Panc1 (cell line): ENCODE data around the gene MAP1A. TPM values are rescaled to one million over a fixed set of nuclear protein-coding genes. Genes with fewer than 3 reads are reported as not detected.

Experiments
- ATAC-seq: fragments of 200-7000 bp; cut with Tn5 transposase; 2 replicates; pipeline ENCODE4 v1.9.1; 2020; ENCODE audit warnings: mild to moderate bottlenecking, moderate library complexity
- BruUV-seq: library from RNA; stranded (reverse); fragments of 400-500 nt; replicated peaks from 2 replicates; lab custom pipeline; 2021; lab: Mats Ljungman, UMichigan
- CTCF ChIA-PET: fragments of 300-600 bp; sonication (Branson Sonifier 250); formaldehyde crosslinking; loops from one replicate; lab custom pipeline; 2022; ENCODE audit warnings: antibody characterized with exemption; lab: Charles Lee
- POLR2A ChIA-PET: fragments of 300-600 bp; sonication (Branson Sonifier 250); formaldehyde crosslinking; loops from one replicate; lab custom pipeline; 2022; ENCODE audit warnings: antibody characterized with exemption; lab: Charles Lee
- DNase-seq: peaks from one replicate; pipeline ENCODE4 v3.0.0-alpha.2; 2010; ENCODE audit warnings: low read depth, low spot score
- H3K27ac ChIP-seq: 2 replicates; pipeline ENCODE4 v1.5.1; 2011; ENCODE audit warnings: mild to moderate bottlenecking, low read length, inconsistent platforms
- H3K27me3 ChIP-seq: fragments of 200-500 bp; sonication (Bioruptor generic); 2 replicates; pipeline ENCODE4 v1.6.0; 2014; ENCODE audit warnings: low read length, inconsistent platforms; ENCODE audit not compliant: control insufficient read depth, insufficient read depth
- H3K36me3 ChIP-seq: fragments of 200-500 bp; sonication (Bioruptor generic); 2 replicates; pipeline ENCODE4 v1.5.1; 2014; ENCODE audit warnings: inconsistent platforms, mild to moderate bottlenecking, low read length, moderate library complexity; ENCODE audit not compliant: control insufficient read depth, insufficient read depth
- H3K4me1 ChIP-seq: 2 replicates; pipeline ENCODE4 v1.5.1; 2011; ENCODE audit warnings: inconsistent platforms, mild to moderate bottlenecking, low read length, moderate library complexity; ENCODE audit not compliant: control insufficient read depth, insufficient read depth
- H3K4me3 ChIP-seq, 2 experiments: 2 replicates each; pipeline ENCODE4 v1.5.1; 2011 to 2012; ENCODE audit warnings: low read depth in 2 of 2, low read length in 2 of 2, mild to moderate bottlenecking in 2 of 2, inconsistent platforms in 1 of 2, moderate library complexity in 1 of 2
- H3K9me3 ChIP-seq: fragments of 200-500 bp; sonication (Bioruptor generic); 2 replicates; pipeline ENCODE4 v1.5.1; 2014; ENCODE audit warnings: low read depth, mild to moderate bottlenecking, inconsistent platforms, low read length, moderate library complexity; ENCODE audit not compliant: control insufficient read depth, insufficient read depth
- POLR2AphosphoS5 ChIP-seq: IDR thresholded peaks from 2 replicates; pipeline ENCODE4 v1.6.1; 2012; ENCODE audit warnings: mild to moderate bottlenecking, low read depth, low read length, moderate library complexity
- SIN3A ChIP-seq: IDR thresholded peaks from 2 replicates; pipeline ENCODE4 v1.6.1; 2012; ENCODE audit warnings: low read depth, mild to moderate bottlenecking, low read length, moderate library complexity, borderline replicate concordance; ENCODE audit not compliant: insufficient read depth
- TCF7L2 ChIP-seq: IDR thresholded peaks from 2 replicates; pipeline ENCODE4 v1.6.1; 2011; ENCODE audit warnings: mild to moderate bottlenecking, low read depth, low read length, inconsistent platforms
- in situ Hi-C: cut with HindIII; loops from 2 replicates; pipeline ENCODE4 v1.10.0; 2016; ENCODE audit warnings: low sequenced_read_pairs, low pct_unique_long_range_greater_than_20kb
- intact Hi-C: fragments of 100-400 bp; cut with micrococcal nuclease; formaldehyde crosslinking; loops from one replicate; pipeline ENCODE4 v1.10.0; 2022; ENCODE audit not compliant: unreplicated experiment
- total RNA-seq: library from RNA; stranded (reverse); gene quantifications from one replicate; pipeline ENCODE4 v1.2.1, GENCODE V29; 2021; ENCODE audit not compliant: unreplicated experiment
- TF ChIP-seq, protein P1 (sequence below): fragments of 450-650 bp; IDR thresholded peaks from 2 replicates; pipeline ENCODE4 v1.5.1; 2017; ENCODE audit warnings: mild to moderate bottlenecking
- TF ChIP-seq, protein P2 (sequence below), 2 experiments: IDR thresholded peaks; 2 replicates each; pipeline ENCODE4 v1.6.1; 2011 to 2012; ENCODE audit warnings: low read depth in 2 of 2, control low read depth in 1 of 2, low read length in 1 of 2, mild to moderate bottlenecking in 1 of 2, moderate library complexity in 1 of 2; ENCODE audit not compliant: insufficient read depth in 1 of 2

Gene MAP1A
- total RNA-seq, 1 experiment from 2014 or later: 1.6 TPM

DNA sequence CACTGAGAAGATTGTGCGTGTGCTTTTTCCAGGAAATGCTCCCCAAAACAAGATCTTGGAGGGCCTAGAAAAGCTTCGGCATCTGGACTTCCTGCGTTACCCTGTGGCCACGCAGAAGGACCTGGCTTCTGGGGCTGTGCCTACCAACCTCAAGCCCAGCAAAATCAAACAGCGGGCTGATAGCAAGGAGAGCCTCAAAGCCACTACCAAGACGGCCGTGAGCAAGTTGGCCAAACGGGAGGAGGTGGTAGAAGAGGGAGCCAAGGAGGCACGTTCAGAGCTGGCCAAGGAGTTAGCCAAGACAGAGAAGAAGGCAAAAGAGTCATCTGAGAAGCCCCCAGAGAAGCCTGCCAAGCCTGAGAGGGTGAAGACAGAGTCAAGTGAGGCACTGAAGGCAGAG, 4.8 kb downstream of the MAP1A start:
- Histone ChIP-seq H3K27me3 (no peaks in the 10 kb centered on the region), H3K27ac (no peak overlapping the region), H3K9me3 (no peaks in the 10 kb centered on the region), H3K36me3 (no peaks in the 10 kb centered on the region), H3K4me3 (no peak overlapping the region), H3K4me1 (peaks cover 5% of the 10 kb centered on the region; the same call in 1 of the 2 replicates)
- ChIA-PET POLR2A (no interaction called here), CTCF (no interaction called here)
- no TSS peak for BruUV-seq
- TF ChIP-seq POLR2AphosphoS5 (no peak), SIN3A (no peak), TCF7L2 (no peak)
- TF ChIP-seq, protein P1, sequence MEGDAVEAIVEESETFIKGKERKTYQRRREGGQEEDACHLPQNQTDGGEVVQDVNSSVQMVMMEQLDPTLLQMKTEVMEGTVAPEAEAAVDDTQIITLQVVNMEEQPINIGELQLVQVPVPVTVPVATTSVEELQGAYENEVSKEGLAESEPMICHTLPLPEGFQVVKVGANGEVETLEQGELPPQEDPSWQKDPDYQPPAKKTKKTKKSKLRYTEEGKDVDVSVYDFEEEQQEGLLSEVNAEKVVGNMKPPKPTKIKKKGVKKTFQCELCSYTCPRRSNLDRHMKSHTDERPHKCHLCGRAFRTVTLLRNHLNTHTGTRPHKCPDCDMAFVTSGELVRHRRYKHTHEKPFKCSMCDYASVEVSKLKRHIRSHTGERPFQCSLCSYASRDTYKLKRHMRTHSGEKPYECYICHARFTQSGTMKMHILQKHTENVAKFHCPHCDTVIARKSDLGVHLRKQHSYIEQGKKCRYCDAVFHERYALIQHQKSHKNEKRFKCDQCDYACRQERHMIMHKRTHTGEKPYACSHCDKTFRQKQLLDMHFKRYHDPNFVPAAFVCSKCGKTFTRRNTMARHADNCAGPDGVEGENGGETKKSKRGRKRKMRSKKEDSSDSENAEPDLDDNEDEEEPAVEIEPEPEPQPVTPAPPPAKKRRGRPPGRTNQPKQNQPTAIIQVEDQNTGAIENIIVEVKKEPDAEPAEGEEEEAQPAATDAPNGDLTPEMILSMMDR: no peak
- TF ChIP-seq, protein P2, sequence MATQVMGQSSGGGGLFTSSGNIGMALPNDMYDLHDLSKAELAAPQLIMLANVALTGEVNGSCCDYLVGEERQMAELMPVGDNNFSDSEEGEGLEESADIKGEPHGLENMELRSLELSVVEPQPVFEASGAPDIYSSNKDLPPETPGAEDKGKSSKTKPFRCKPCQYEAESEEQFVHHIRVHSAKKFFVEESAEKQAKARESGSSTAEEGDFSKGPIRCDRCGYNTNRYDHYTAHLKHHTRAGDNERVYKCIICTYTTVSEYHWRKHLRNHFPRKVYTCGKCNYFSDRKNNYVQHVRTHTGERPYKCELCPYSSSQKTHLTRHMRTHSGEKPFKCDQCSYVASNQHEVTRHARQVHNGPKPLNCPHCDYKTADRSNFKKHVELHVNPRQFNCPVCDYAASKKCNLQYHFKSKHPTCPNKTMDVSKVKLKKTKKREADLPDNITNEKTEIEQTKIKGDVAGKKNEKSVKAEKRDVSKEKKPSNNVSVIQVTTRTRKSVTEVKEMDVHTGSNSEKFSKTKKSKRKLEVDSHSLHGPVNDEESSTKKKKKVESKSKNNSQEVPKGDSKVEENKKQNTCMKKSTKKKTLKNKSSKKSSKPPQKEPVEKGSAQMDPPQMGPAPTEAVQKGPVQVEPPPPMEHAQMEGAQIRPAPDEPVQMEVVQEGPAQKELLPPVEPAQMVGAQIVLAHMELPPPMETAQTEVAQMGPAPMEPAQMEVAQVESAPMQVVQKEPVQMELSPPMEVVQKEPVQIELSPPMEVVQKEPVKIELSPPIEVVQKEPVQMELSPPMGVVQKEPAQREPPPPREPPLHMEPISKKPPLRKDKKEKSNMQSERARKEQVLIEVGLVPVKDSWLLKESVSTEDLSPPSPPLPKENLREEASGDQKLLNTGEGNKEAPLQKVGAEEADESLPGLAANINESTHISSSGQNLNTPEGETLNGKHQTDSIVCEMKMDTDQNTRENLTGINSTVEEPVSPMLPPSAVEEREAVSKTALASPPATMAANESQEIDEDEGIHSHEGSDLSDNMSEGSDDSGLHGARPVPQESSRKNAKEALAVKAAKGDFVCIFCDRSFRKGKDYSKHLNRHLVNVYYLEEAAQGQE (IDR thresholded peaks at IDR 0.05; ENCODE audit: insufficient read depth in 1 of 2, low read depth in 2 of 2, low read length in 1 of 2): no peak
- ATAC-seq (no peak), DNase-seq (no peak)
- intact Hi-C loops: no loop called here
- in situ Hi-C loops: no loop called here

DNA sequence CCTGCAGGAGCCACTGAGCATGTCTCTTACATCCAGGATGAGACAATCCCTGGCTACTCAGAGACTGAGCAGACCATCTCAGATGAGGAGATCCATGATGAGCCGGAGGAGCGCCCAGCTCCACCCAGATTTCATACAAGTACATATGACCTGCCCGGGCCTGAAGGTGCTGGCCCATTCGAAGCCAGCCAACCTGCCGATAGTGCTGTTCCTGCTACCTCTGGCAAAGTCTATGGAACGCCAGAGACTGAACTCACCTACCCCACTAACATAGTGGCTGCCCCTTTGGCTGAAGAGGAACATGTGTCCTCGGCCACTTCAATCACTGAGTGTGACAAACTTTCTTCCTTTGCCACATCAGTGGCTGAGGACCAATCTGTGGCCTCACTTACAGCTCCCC, 6.2 kb downstream of the MAP1A start:
- BruUV-seq: no TSS peak
- no peaks in the 10 kb centered on the region; the same call in 1 of the 2 replicates for H3K4me1 ChIP-seq
- no peaks in the 10 kb centered on the region for H3K36me3 ChIP-seq
- TF ChIP-seq, protein P1: no peak
- TF ChIP-seq, protein P2 (IDR thresholded peaks at IDR 0.05; ENCODE audit: insufficient read depth in 1 of 2, low read depth in 2 of 2, low read length in 1 of 2): no peak
- no peak for TF ChIP-seq POLR2AphosphoS5
- no peak for TF ChIP-seq TCF7L2
- TF ChIP-seq SIN3A: no peak
- intact Hi-C loops (no loop called here), in situ Hi-C loops (no loop called here)
- H3K27me3 ChIP-seq: no peaks in the 10 kb centered on the region
- ChIA-PET CTCF (no interaction called here), POLR2A (no interaction called here)
- DNase-seq: no peak
- no peak overlapping the region for H3K4me3 ChIP-seq
- no peak overlapping the region for H3K27ac ChIP-seq
- no peak for ATAC-seq
- H3K9me3 ChIP-seq: no peaks in the 10 kb centered on the region
